Loucy (cell line): ENCODE data around the gene COX6B2.
A peak's percentile ranks its signal among the peaks of the same experiment; 100 is the strongest.

Experiments used
- H2AFZ ChIP-seq: fragments of 200-600 bp; sonication (generic); 2 replicates; pipeline ENCODE4 v1.6.0; 2016; ENCODE audit warnings: antibody characterized with exemption, mild to moderate bottlenecking, low read length, moderate library complexity
- H3F3A ChIP-seq: fragments of 200-600 bp; 2 replicates; pipeline ENCODE4 v1.6.0; 2016; ENCODE audit warnings: antibody characterized with exemption, low read depth, mild to moderate bottlenecking
- H3K27me3 ChIP-seq: fragments of 200-600 bp; sonication (generic); 2 replicates; pipeline ENCODE4 v1.6.1; 2014; ENCODE audit warnings: low read length, mild to moderate bottlenecking; ENCODE audit not compliant: insufficient read depth, poor library complexity, severe bottlenecking
- H3K36me3 ChIP-seq: fragments of 200-600 bp; sonication (generic); 2 replicates; pipeline ENCODE4 v1.6.1; 2016; ENCODE audit warnings: low read length; ENCODE audit not compliant: insufficient read depth
- H3K4me1 ChIP-seq: fragments of 200-600 bp; sonication (generic); 2 replicates; pipeline ENCODE4 v1.5.1; 2014; ENCODE audit warnings: low read length, mild to moderate bottlenecking; ENCODE audit not compliant: insufficient read depth, poor library complexity, severe bottlenecking
- H3K4me2 ChIP-seq: fragments of 200-600 bp; sonication (generic); 2 replicates; pipeline ENCODE4 v1.6.0; 2014; ENCODE audit warnings: antibody characterized with exemption, low read length, low read depth, mild to moderate bottlenecking; ENCODE audit not compliant: poor library complexity, severe bottlenecking
- H3K4me3 ChIP-seq: fragments of 200-600 bp; sonication (generic); 2 replicates; pipeline ENCODE4 v1.5.1; 2014; ENCODE audit warnings: low read length, mild to moderate bottlenecking, mixed read lengths; ENCODE audit not compliant: poor library complexity, severe bottlenecking
- H3K79me2 ChIP-seq: fragments of 200-600 bp; sonication (generic); 2 replicates; pipeline ENCODE4 v1.6.1; 2014; ENCODE audit warnings: low read length; ENCODE audit not compliant: insufficient read depth
- H3K9ac ChIP-seq: fragments of 200-600 bp; sonication (generic); 2 replicates; pipeline ENCODE4 v1.6.0; 2014; ENCODE audit warnings: mild to moderate bottlenecking, low read depth, low read length, moderate library complexity; ENCODE audit not compliant: poor library complexity, severe bottlenecking
- H3K9me2 ChIP-seq: fragments of 200-600 bp; sonication (generic); replicated peaks from 2 replicates; pipeline ENCODE4 v1.6.1; 2016; ENCODE audit warnings: low read depth, low read length, mixed read lengths
- H3K9me3 ChIP-seq: fragments of 200-600 bp; sonication (generic); 2 replicates; pipeline ENCODE4 v1.6.1; 2014; ENCODE audit warnings: mild to moderate bottlenecking, antibody characterized with exemption, low read length, low read depth; ENCODE audit not compliant: insufficient read depth
- H4K20me1 ChIP-seq: fragments of 200-600 bp; sonication (generic); 2 replicates; pipeline ENCODE4 v1.6.0; 2014; ENCODE audit warnings: antibody characterized with exemption, low read length, mild to moderate bottlenecking; ENCODE audit not compliant: insufficient read depth, poor library complexity, severe bottlenecking
- EZH2phosphoT487 ChIP-seq: fragments of 200-600 bp; IDR thresholded peaks from 2 replicates; pipeline ENCODE4 v1.6.1; 2018; ENCODE audit warnings: antibody characterized with exemption, mild to moderate bottlenecking, moderate library complexity, borderline replicate concordance
- TF ChIP-seq, protein P1 (sequence below): fragments of 200-600 bp; sonication (generic); conservative IDR thresholded peaks from 2 replicates; pipeline ENCODE4 v1.5.1; 2014; ENCODE audit warnings: mild to moderate bottlenecking, antibody characterized with exemption, low read length

COX6B2 gene

DNA sequence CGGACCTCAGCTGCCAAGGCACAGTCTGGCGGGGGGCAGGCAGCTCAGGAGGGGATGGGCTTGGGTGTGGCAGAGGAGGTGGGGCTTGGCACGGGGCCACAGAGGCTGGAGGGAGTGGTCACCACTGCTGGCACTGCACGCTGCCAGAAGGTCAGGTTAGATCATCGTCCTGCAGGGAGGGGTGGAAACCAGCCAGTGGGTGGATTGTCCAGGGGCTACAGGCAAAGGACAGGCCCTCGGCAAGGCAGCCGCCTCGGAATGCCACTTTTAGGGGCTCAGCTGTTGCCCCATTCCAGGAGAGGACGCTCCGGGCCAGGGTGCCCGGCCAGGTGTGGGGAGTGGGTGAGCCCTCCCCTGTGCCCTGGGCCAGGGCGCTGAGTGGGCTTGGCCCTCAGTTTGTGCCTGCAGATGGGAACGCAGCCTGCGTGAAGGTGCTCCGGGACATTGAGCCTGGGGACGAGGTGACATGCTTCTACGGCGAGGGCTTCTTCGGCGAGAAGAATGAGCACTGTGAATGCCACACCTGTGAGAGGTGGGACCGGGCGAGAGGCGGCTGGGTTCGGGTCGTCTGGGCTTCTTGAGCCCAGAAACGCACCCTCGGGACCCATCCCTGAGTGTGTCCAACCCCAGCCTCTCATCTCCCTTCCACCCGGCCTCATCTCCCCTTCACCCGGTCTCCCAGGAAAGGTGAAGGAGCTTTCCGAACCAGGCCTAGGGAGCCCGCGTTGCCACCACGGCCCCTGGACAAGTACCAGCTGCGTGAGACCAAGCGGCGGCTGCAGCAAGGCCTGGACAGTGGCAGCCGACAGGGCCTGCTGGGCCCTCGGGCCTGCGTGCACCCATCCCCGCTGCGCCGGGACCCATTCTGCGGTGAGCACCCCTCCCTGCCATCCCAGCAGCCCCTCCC, 8.4 kb downstream of the COX6B2 start:
- TF ChIP-seq, protein P1, sequence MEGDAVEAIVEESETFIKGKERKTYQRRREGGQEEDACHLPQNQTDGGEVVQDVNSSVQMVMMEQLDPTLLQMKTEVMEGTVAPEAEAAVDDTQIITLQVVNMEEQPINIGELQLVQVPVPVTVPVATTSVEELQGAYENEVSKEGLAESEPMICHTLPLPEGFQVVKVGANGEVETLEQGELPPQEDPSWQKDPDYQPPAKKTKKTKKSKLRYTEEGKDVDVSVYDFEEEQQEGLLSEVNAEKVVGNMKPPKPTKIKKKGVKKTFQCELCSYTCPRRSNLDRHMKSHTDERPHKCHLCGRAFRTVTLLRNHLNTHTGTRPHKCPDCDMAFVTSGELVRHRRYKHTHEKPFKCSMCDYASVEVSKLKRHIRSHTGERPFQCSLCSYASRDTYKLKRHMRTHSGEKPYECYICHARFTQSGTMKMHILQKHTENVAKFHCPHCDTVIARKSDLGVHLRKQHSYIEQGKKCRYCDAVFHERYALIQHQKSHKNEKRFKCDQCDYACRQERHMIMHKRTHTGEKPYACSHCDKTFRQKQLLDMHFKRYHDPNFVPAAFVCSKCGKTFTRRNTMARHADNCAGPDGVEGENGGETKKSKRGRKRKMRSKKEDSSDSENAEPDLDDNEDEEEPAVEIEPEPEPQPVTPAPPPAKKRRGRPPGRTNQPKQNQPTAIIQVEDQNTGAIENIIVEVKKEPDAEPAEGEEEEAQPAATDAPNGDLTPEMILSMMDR: no peak
- TF ChIP-seq EZH2phosphoT487: no peak
- Histone ChIP-seq H3F3A (no peaks in the 10 kb centered on the region), H3K27me3 (no peaks in the 10 kb centered on the region), H3K36me3 (no peaks in the 10 kb centered on the region), H3K4me1 (peaks cover 8% of the 10 kb centered on the region), H4K20me1 (peaks cover 14% of the 10 kb centered on the region), H3K4me2 (no peak overlapping the region), H3K9me3 (no peaks in the 10 kb centered on the region), H2AFZ (no peak overlapping the region), H3K9ac (no peak overlapping the region), H3K9me2 (no peaks in the 10 kb centered on the region), H3K79me2 (peaks cover 18% of the 10 kb centered on the region), H3K4me3 (no peak overlapping the region)

DNA sequence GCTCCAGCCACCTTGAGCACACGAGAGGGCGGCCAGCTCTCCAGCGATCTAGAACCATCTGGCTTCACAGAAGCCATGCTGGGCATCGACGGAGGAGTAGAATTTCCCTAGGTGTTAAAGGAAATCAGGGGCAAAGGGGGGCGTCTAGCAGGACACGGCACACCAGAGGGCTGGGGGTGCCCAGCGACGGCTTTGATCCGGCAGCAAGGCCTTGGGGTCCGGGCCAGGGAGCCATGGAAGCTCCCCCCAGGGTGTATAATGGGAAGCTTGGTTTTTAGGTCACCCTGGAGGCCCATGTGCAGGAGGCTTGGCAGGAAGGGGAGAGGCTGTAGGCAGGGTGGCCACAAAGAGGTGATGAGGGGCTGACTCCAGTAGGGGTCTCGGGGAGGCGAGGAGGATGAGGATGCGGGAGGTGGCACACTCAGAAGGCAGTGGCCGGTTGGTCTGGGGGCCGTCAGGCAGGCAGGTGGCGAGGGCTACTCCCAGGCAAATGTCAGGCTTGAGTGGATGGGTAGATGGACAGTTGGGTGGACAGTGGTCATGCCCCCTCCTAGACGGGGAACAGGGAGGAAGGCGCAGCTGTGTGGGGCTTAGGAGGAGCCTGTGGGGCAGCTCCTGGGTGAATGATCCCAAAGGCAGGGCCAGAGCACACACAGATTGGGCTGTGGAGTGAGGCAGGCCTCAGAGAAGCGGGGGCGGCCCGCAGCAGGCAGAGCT, 9.3 kb downstream of the COX6B2 start:
- peaks cover 26% of the 10 kb centered on the region for H3K79me2 ChIP-seq
- H3K4me1 ChIP-seq: peaks cover 17% of the 10 kb centered on the region
- H3K9me3 ChIP-seq: no peaks in the 10 kb centered on the region
- no peak overlapping the region for H2AFZ ChIP-seq
- H3K4me2 ChIP-seq: no peak overlapping the region
- H3K27me3 ChIP-seq: no peaks in the 10 kb centered on the region
- no peaks in the 10 kb centered on the region for H3K9me2 ChIP-seq
- peak overlapping the region; percentile 32 for H3K9ac ChIP-seq
- TF ChIP-seq EZH2phosphoT487: no peak
- TF ChIP-seq, protein P1: no peak
- H3K4me3 ChIP-seq: no peak overlapping the region
- no peaks in the 10 kb centered on the region for H3K36me3 ChIP-seq
- peaks cover 22% of the 10 kb centered on the region for H4K20me1 ChIP-seq
- no peaks in the 10 kb centered on the region for H3F3A ChIP-seq

DNA sequence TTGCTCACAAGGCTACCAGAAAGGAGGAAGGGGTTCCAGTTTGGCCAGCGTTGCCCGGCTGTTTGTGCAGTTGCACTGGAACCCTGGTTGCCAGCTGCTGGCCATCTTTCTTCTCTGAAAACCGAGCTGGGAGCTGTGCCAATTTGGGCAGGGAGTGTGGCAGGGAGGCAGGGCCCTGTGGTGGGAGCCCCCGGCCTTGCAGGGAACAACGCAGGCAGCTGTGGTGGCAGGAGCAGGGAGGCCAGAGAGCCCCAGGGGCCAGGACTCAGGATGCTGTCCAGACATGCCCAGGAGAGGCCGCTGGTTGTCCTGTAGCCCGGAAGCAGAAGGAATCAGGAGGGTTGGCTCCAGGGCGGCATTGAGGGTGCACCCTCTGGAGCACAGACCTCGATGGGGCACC, 10.1 kb downstream of the COX6B2 start:
- Histone ChIP-seq H3K79me2 (peaks cover 29% of the 10 kb centered on the region), H3K9me2 (no peaks in the 10 kb centered on the region), H3K4me2 (no peak overlapping the region), H3F3A (no peaks in the 10 kb centered on the region), H4K20me1 (peaks cover 25% of the 10 kb centered on the region), H3K4me1 (peaks cover 19% of the 10 kb centered on the region), H2AFZ (no peak overlapping the region), H3K9ac (peak overlapping the region; percentile 32), H3K36me3 (no peaks in the 10 kb centered on the region), H3K4me3 (no peak overlapping the region), H3K9me3 (no peaks in the 10 kb centered on the region), H3K27me3 (no peaks in the 10 kb centered on the region)
- TF ChIP-seq, protein P1: no peak
- TF ChIP-seq EZH2phosphoT487: no peak
